ENCODE results near the gene ELFN1. TPM values are rescaled to one million over a fixed set of nuclear protein-coding genes. Genes with fewer than 3 reads are reported as not detected.

The ELFN1 gene
- total and polyA plus RNA-seq, 7 experiments from 2014 or later: 0.19 TPM; not detected in 6

- Histone ChIP-seq H3K27ac (ENCODE audit: low read depth, low read length) (no peak overlapping the region), H3K36me3 (ENCODE audit: control insufficient read depth in 2 of 3, insufficient read depth in 3 of 3, low read length in 3 of 3) (no peaks in the 10 kb centered on the region), H3K4me3 (ENCODE audit: low read length) (no peak overlapping the region), H3K27me3 (ENCODE audit: control insufficient read depth in 2 of 2, insufficient read depth in 2 of 2, low read length in 2 of 2) (no peaks in the 10 kb centered on the region), H3K9me3 (ENCODE audit: control insufficient read depth in 2 of 3, low read length in 3 of 3) (no peaks in the 10 kb centered on the region), H3K4me1 (ENCODE audit: control insufficient read depth in 2 of 2, insufficient read depth in 2 of 2, low read length in 2 of 2) (no peaks in the 10 kb centered on the region)
- ATAC-seq (no peak), DNase-seq (no peak)
- Mint-ChIP-seq H3K27me3 (peaks cover 2 to 15% (median 5%) of the 10 kb centered on the region in 5 donors), H3K4me1 (peaks cover 0 to 10% (median 5%) of the 10 kb centered on the region in 7 donors), H3K27ac (no peak overlapping the region), H3K4me3 (no peak overlapping the region), H3K9me3 (peaks cover 0 to 18% (median 8%) of the 10 kb centered on the region in 11 donors), H3K36me3 (peaks cover 0 to 4% (median 0%) of the 10 kb centered on the region in 5 donors)
- ChIA-PET CTCF (interaction anchor here (0.6 kb wide), 1 partner anchor 55 kb away, joined by 3 read pairs; no protein-coding TSS in a partner anchor), POLR2A (no interaction called here)
- intact Hi-C loops (cut with micrococcal nuclease): no loop called here
Measured at GRCh38 chr7:1700086-1700485, 30.0 kb downstream of the ELFN1 start.

GRCh38 chr7:1700536-1701333 is 30.7 kb downstream of the ELFN1 start:
- ChIA-PET POLR2A (no interaction called here), CTCF (interaction anchor here (0.6 kb wide), 1 partner anchor 54 kb away, joined by 3 read pairs; no protein-coding TSS in a partner anchor)
- no peak for ATAC-seq
- Mint-ChIP-seq H3K9me3 (peaks cover 0 to 18% (median 8%) of the 10 kb centered on the region in 11 donors), H3K27ac (peak overlapping the region in 1 of 9 donors; percentile 36), H3K36me3 (peaks cover 0 to 4% (median 0%) of the 10 kb centered on the region in 5 donors), H3K4me3 (no peak overlapping the region), H3K27me3 (peaks cover 2 to 15% (median 5%) of the 10 kb centered on the region in 5 donors), H3K4me1 (peaks cover 0 to 10% (median 5%) of the 10 kb centered on the region in 7 donors)
- Histone ChIP-seq H3K4me3 (ENCODE audit: low read length) (no peak overlapping the region), H3K9me3 (ENCODE audit: control insufficient read depth in 2 of 3, low read length in 3 of 3) (no peaks in the 10 kb centered on the region), H3K4me1 (ENCODE audit: control insufficient read depth in 2 of 2, insufficient read depth in 2 of 2, low read length in 2 of 2) (no peaks in the 10 kb centered on the region), H3K36me3 (ENCODE audit: control insufficient read depth in 2 of 3, insufficient read depth in 3 of 3, low read length in 3 of 3) (no peaks in the 10 kb centered on the region), H3K27ac (ENCODE audit: low read depth, low read length) (no peak overlapping the region), H3K27me3 (ENCODE audit: control insufficient read depth in 2 of 2, insufficient read depth in 2 of 2, low read length in 2 of 2) (no peaks in the 10 kb centered on the region)
- no peak for DNase-seq
- intact Hi-C loops (cut with micrococcal nuclease): no loop called here

GRCh38 chr7:1702652-1703051 is 32.6 kb downstream of the ELFN1 start:
- Mint-ChIP-seq H3K27me3 (peaks cover 2 to 15% (median 5%) of the 10 kb centered on the region in 5 donors), H3K27ac (no peak overlapping the region), H3K36me3 (peaks cover 0 to 4% (median 0%) of the 10 kb centered on the region in 5 donors), H3K4me1 (peaks cover 0 to 6% (median 5%) of the 10 kb centered on the region in 7 donors), H3K9me3 (peaks cover 0 to 18% (median 8%) of the 10 kb centered on the region in 11 donors), H3K4me3 (no peak overlapping the region)
- no peak overlapping the region for H3K4me3 ChIP-seq (ENCODE audit: low read length)
- DNase-seq (no peak), ATAC-seq (no peak)
- no peaks in the 10 kb centered on the region for H3K4me1 ChIP-seq (ENCODE audit: control insufficient read depth in 2 of 2, insufficient read depth in 2 of 2, low read length in 2 of 2)
- no peaks in the 10 kb centered on the region for H3K9me3 ChIP-seq (ENCODE audit: control insufficient read depth in 2 of 3, low read length in 3 of 3)
- ChIA-PET CTCF (interaction anchor here (0.7 kb wide), 1 partner anchor 71 kb away, joined by 4 read pairs; no protein-coding TSS in a partner anchor), POLR2A (no interaction called here)
- H3K27ac ChIP-seq (ENCODE audit: low read depth, low read length): no peak overlapping the region
- intact Hi-C loops (cut with micrococcal nuclease): no loop called here
- H3K36me3 ChIP-seq (ENCODE audit: control insufficient read depth in 2 of 3, insufficient read depth in 3 of 3, low read length in 3 of 3): no peaks in the 10 kb centered on the region
- H3K27me3 ChIP-seq (ENCODE audit: control insufficient read depth in 2 of 2, insufficient read depth in 2 of 2, low read length in 2 of 2): no peaks in the 10 kb centered on the region

GRCh38 chr7:1703441-1703840 is 33.4 kb downstream of the ELFN1 start:
- no peak overlapping the region for H3K4me3 Mint-ChIP-seq
- CTCF ChIA-PET: no interaction called here
- ATAC-seq: no peak
- peaks cover 0 to 4% (median 0%) of the 10 kb centered on the region in 7 donors for H3K4me1 Mint-ChIP-seq
- peaks cover 0 to 18% (median 8%) of the 10 kb centered on the region in 11 donors for H3K9me3 Mint-ChIP-seq
- no peaks in the 10 kb centered on the region for H3K4me1 ChIP-seq (ENCODE audit: control insufficient read depth in 2 of 2, insufficient read depth in 2 of 2, low read length in 2 of 2)
- H3K27me3 Mint-ChIP-seq: peaks cover 2 to 15% (median 5%) of the 10 kb centered on the region in 5 donors
- no peaks in the 10 kb centered on the region for H3K9me3 ChIP-seq (ENCODE audit: control insufficient read depth in 2 of 3, low read length in 3 of 3)
- no peaks in the 10 kb centered on the region for H3K36me3 ChIP-seq (ENCODE audit: control insufficient read depth in 2 of 3, insufficient read depth in 3 of 3, low read length in 3 of 3)
- no peak overlapping the region for H3K4me3 ChIP-seq (ENCODE audit: low read length)
- DNase-seq: no peak
- intact Hi-C loops (cut with micrococcal nuclease): no loop called here
- peaks cover 0 to 4% (median 0%) of the 10 kb centered on the region in 5 donors for H3K36me3 Mint-ChIP-seq
- no peak overlapping the region for H3K27ac ChIP-seq (ENCODE audit: low read depth, low read length)
- H3K27me3 ChIP-seq (ENCODE audit: control insufficient read depth in 2 of 2, insufficient read depth in 2 of 2, low read length in 2 of 2): no peaks in the 10 kb centered on the region
- no peak overlapping the region for H3K27ac Mint-ChIP-seq
- POLR2A ChIA-PET: no interaction called here

GRCh38 chr7:1703871-1704810 is 34.1 kb downstream of the ELFN1 start:
- intact Hi-C loops (cut with micrococcal nuclease): no loop called here
- Mint-ChIP-seq H3K27me3 (peaks cover 2 to 15% (median 5%) of the 10 kb centered on the region in 5 donors), H3K4me3 (no peak overlapping the region), H3K4me1 (peaks cover 0 to 4% (median 0%) of the 10 kb centered on the region in 7 donors), H3K27ac (no peak overlapping the region), H3K9me3 (peaks cover 0 to 19% (median 10%) of the 10 kb centered on the region in 11 donors), H3K36me3 (peaks cover 0 to 4% (median 0%) of the 10 kb centered on the region in 5 donors)
- DNase-seq (no peak), ATAC-seq (no peak)
- no peak overlapping the region for H3K4me3 ChIP-seq (ENCODE audit: low read length)
- ChIA-PET CTCF (no interaction called here), POLR2A (no interaction called here)
- no peak overlapping the region for H3K27ac ChIP-seq (ENCODE audit: low read depth, low read length)
- no peaks in the 10 kb centered on the region for H3K27me3 ChIP-seq (ENCODE audit: control insufficient read depth in 2 of 2, insufficient read depth in 2 of 2, low read length in 2 of 2)
- no peaks in the 10 kb centered on the region for H3K4me1 ChIP-seq (ENCODE audit: control insufficient read depth in 2 of 2, insufficient read depth in 2 of 2, low read length in 2 of 2)
- H3K9me3 ChIP-seq (ENCODE audit: control insufficient read depth in 2 of 3, low read length in 3 of 3): peaks cover 0 to 5% (median 0%) of the 10 kb centered on the region in 3 experiments
- no peaks in the 10 kb centered on the region for H3K36me3 ChIP-seq (ENCODE audit: control insufficient read depth in 2 of 3, insufficient read depth in 3 of 3, low read length in 3 of 3)

- H3K36me3 Mint-ChIP-seq: peaks cover 0 to 4% (median 0%) of the 10 kb centered on the region in 5 donors
- Histone ChIP-seq H3K4me1 (ENCODE audit: control insufficient read depth in 2 of 2, insufficient read depth in 2 of 2, low read length in 2 of 2) (no peaks in the 10 kb centered on the region), H3K4me3 (ENCODE audit: low read length) (no peak overlapping the region), H3K9me3 (ENCODE audit: control insufficient read depth in 2 of 3, low read length in 3 of 3) (peaks cover 0 to 11% (median 0%) of the 10 kb centered on the region in 3 experiments), H3K36me3 (ENCODE audit: control insufficient read depth in 2 of 3, insufficient read depth in 3 of 3, low read length in 3 of 3) (no peaks in the 10 kb centered on the region), H3K27ac (ENCODE audit: low read depth, low read length) (no peak overlapping the region), H3K27me3 (ENCODE audit: control insufficient read depth in 2 of 2, insufficient read depth in 2 of 2, low read length in 2 of 2) (no peaks in the 10 kb centered on the region)
- DNase-seq: no peak
- intact Hi-C loops (cut with micrococcal nuclease): no loop called here
- peak; percentile 12 for ATAC-seq
- peaks cover 0 to 4% (median 0%) of the 10 kb centered on the region in 7 donors for H3K4me1 Mint-ChIP-seq
- peak overlapping the region in 1 of 10 donors; percentile 34 for H3K4me3 Mint-ChIP-seq
- H3K27ac Mint-ChIP-seq: no peak overlapping the region
- peaks cover 2 to 15% (median 5%) of the 10 kb centered on the region in 5 donors for H3K27me3 Mint-ChIP-seq
- H3K9me3 Mint-ChIP-seq: peaks cover 0 to 28% (median 11%) of the 10 kb centered on the region in 11 donors
- POLR2A ChIA-PET: no interaction called here
- CTCF ChIA-PET: no interaction called here
Measured at GRCh38 chr7:1704811-1705738, 35.0 kb downstream of the ELFN1 start.

Measured in naive thymus-derived CD4-positive, alpha-beta T cell (primary cell).